HAP-1 (cell line): ENCODE results near the gene AKR1D1.
"Not testable (repeated sequence)": the region's sequence is repeated elsewhere in the genome, so short reads cannot be mapped to it uniquely, and the experiment has no call there.

Experiments
- DNase-seq, 2 experiments: peaks; one replicate each; pipeline ENCODE4 v3.0.0-alpha.2; 2016 to 2020; ENCODE audit warnings: low spot score in 2 of 2
- H3K27me3 ChIP-seq: fragments of 250-450 bp; sonication (Bioruptor Pico); 2 replicates; pipeline ENCODE4 v1.5.1; 2020; ENCODE audit warnings: low read depth, mild to moderate bottlenecking, moderate library complexity
- H3K36me3 ChIP-seq: fragments of 250-450 bp; sonication (Bioruptor Pico); replicated peaks from 2 replicates; pipeline ENCODE4 v1.5.1; 2020; ENCODE audit warnings: mild to moderate bottlenecking
- H3K4me1 ChIP-seq: fragments of 250-450 bp; sonication (Bioruptor Pico); 2 replicates; pipeline ENCODE4 v1.5.1; 2020; ENCODE audit warnings: mild to moderate bottlenecking
- H3K4me3 ChIP-seq: fragments of 250-450 bp; sonication (Bioruptor Pico); 2 replicates; pipeline ENCODE4 v1.5.1; 2020; ENCODE audit warnings: mild to moderate bottlenecking, moderate library complexity
- H3K9me3 ChIP-seq: fragments of 250-450 bp; sonication (Bioruptor Pico); 2 replicates; pipeline ENCODE4 v1.5.1; 2020; ENCODE audit warnings: mild to moderate bottlenecking, moderate library complexity
- in situ Hi-C: fragments of 300-500 bp; cut with MboI; formaldehyde crosslinking; loops from 3 replicates; pipeline ENCODE4 v1.14.3; 2020; ENCODE audit warnings: low sequenced_read_pairs, inconsistent platforms, mixed read lengths

The AKR1D1 gene

GRCh38 chr7:138052696-138053095, 23.6 kb upstream of the AKR1D1 start:
- Histone ChIP-seq H3K4me1 (no peaks in the 10 kb centered on the region), H3K27me3 (no peaks in the 10 kb centered on the region), H3K36me3 (no peaks in the 10 kb centered on the region), H3K9me3 (no peaks in the 10 kb centered on the region), H3K4me3 (no peak overlapping the region)
- in situ Hi-C loops, result no loop called here
- DNase-seq, result no peak

- in situ Hi-C loops, H3K36me3 ChIP-seq, H3K4me3 ChIP-seq, H3K27me3 ChIP-seq, H3K9me3 ChIP-seq, H3K4me1 ChIP-seq, DNase-seq: not testable (repeated sequence)
These were observed 20.6 kb upstream of the AKR1D1 start for GRCh38 chr7:138055698-138056097.

GRCh38 chr7:138063400-138063799, 12.9 kb upstream of the AKR1D1 start:
- no peak for DNase-seq
- H3K4me3 ChIP-seq, result no peak overlapping the region
- H3K27me3 ChIP-seq, result no peaks in the 10 kb centered on the region
- in situ Hi-C loops, result no loop called here
- no peaks in the 10 kb centered on the region for H3K9me3 ChIP-seq
- H3K4me1 ChIP-seq, result no peaks in the 10 kb centered on the region
- no peaks in the 10 kb centered on the region for H3K36me3 ChIP-seq

GRCh38 chr7:138064856-138065357, 11.4 kb upstream of the AKR1D1 start:
- no peaks in the 10 kb centered on the region for H3K36me3 ChIP-seq
- no peaks in the 10 kb centered on the region for H3K27me3 ChIP-seq
- no peaks in the 10 kb centered on the region for H3K9me3 ChIP-seq
- H3K4me3 ChIP-seq, result no peak overlapping the region
- in situ Hi-C loops, result no loop called here
- H3K4me1 ChIP-seq, result no peaks in the 10 kb centered on the region
- DNase-seq, result no peak

GRCh38 chr7:138065827-138066226, 10.4 kb upstream of the AKR1D1 start:
- in situ Hi-C loops, result no loop called here
- H3K4me1 ChIP-seq, result no peaks in the 10 kb centered on the region
- H3K36me3 ChIP-seq, result no peaks in the 10 kb centered on the region
- H3K4me3 ChIP-seq, result no peak overlapping the region
- H3K9me3 ChIP-seq, result no peaks in the 10 kb centered on the region
- no peak for DNase-seq
- no peaks in the 10 kb centered on the region for H3K27me3 ChIP-seq

- Histone ChIP-seq H3K9me3 (no peaks in the 10 kb centered on the region), H3K4me3 (no peak overlapping the region), H3K4me1 (no peaks in the 10 kb centered on the region; the same call in 1 of the 2 replicates), H3K36me3 (no peaks in the 10 kb centered on the region), H3K27me3 (no peaks in the 10 kb centered on the region)
- in situ Hi-C loops, result no loop called here
- DNase-seq, result no peak
These were observed 9.3 kb upstream of the AKR1D1 start for GRCh38 chr7:138066954-138067394.

- Histone ChIP-seq H3K36me3 (no peaks in the 10 kb centered on the region), H3K4me1 (peaks cover 8% of the 10 kb centered on the region), H3K4me3 (no peak overlapping the region), H3K9me3 (no peaks in the 10 kb centered on the region), H3K27me3 (no peaks in the 10 kb centered on the region)
- no peak for DNase-seq
- in situ Hi-C loops, result no loop called here
These were observed 8.5 kb upstream of the AKR1D1 start for GRCh38 chr7:138067774-138068173.

GRCh38 chr7:138070908-138071307, 5.4 kb upstream of the AKR1D1 start:
- in situ Hi-C loops, result no loop called here
- Histone ChIP-seq H3K4me3 (no peak overlapping the region), H3K4me1 (peaks cover 11% of the 10 kb centered on the region), H3K36me3 (no peaks in the 10 kb centered on the region), H3K9me3 (peaks cover 13% of the 10 kb centered on the region), H3K27me3 (no peaks in the 10 kb centered on the region)
- no peak for DNase-seq

- H3K4me3 ChIP-seq, result no peak overlapping the region
- DNase-seq, result peak; percentile 71 to 90
- H3K27me3 ChIP-seq, result no peaks in the 10 kb centered on the region
- peaks cover 13% of the 10 kb centered on the region for H3K9me3 ChIP-seq
- H3K36me3 ChIP-seq, result no peaks in the 10 kb centered on the region
- H3K4me1 ChIP-seq, result peaks cover 11% of the 10 kb centered on the region
- in situ Hi-C loops, result no loop called here
These were observed 3.5 kb upstream of the AKR1D1 start for GRCh38 chr7:138072726-138073125.

GRCh38 chr7:138074121-138074520, 2.1 kb upstream of the AKR1D1 start:
- H3K27me3 ChIP-seq, result no peaks in the 10 kb centered on the region
- no peaks in the 10 kb centered on the region for H3K36me3 ChIP-seq
- peaks cover 11% of the 10 kb centered on the region for H3K4me1 ChIP-seq
- in situ Hi-C loops, result no loop called here
- DNase-seq, result no peak
- H3K9me3 ChIP-seq, result peaks cover 13% of the 10 kb centered on the region
- no peak overlapping the region for H3K4me3 ChIP-seq

GRCh38 chr7:138074540-138074939, 1.7 kb upstream of the AKR1D1 start:
- Histone ChIP-seq H3K4me3 (no peak overlapping the region), H3K27me3 (no peaks in the 10 kb centered on the region), H3K36me3 (no peaks in the 10 kb centered on the region), H3K9me3 (peaks cover 13% of the 10 kb centered on the region), H3K4me1 (peaks cover 11% of the 10 kb centered on the region)
- peak in 1 of 2 experiments; percentile 40 for DNase-seq
- in situ Hi-C loops, result no loop called here

GRCh38 chr7:138075350-138075749, 909 bp upstream of the AKR1D1 start:
- in situ Hi-C loops, result no loop called here
- H3K27me3 ChIP-seq, result no peaks in the 10 kb centered on the region
- H3K4me3 ChIP-seq, result no peak overlapping the region
- no peak for DNase-seq
- H3K9me3 ChIP-seq, result peaks cover 13% of the 10 kb centered on the region
- H3K4me1 ChIP-seq, result peaks cover 11% of the 10 kb centered on the region
- no peaks in the 10 kb centered on the region for H3K36me3 ChIP-seq

- H3K36me3 ChIP-seq, result not testable (repeated sequence)
These were observed 473 bp upstream of the AKR1D1 start for GRCh38 chr7:138075786-138076185.

GRCh38 chr7:138077809-138078208, 1.6 kb downstream of the AKR1D1 start:
- Histone ChIP-seq H3K27me3 (no peaks in the 10 kb centered on the region), H3K9me3 (peaks cover 13% of the 10 kb centered on the region), H3K36me3 (no peaks in the 10 kb centered on the region), H3K4me3 (no peak overlapping the region), H3K4me1 (peaks cover 2% of the 10 kb centered on the region)
- no peak for DNase-seq
- in situ Hi-C loops, result no loop called here

More at GRCh38 chr7:138075786-138076185, 473 bp upstream of the AKR1D1 start:
- Histone ChIP-seq H3K9me3 (peaks cover 13% of the 10 kb centered on the region), H3K4me1 (peaks cover 11% of the 10 kb centered on the region)
- H3K4me3 ChIP-seq, DNase-seq, H3K27me3 ChIP-seq, in situ Hi-C loops: not testable (repeated sequence)

GRCh38 chr7:138079137-138079536, 2.9 kb downstream of the AKR1D1 start:
- no peaks in the 10 kb centered on the region for H3K36me3 ChIP-seq
- in situ Hi-C loops, result no loop called here
- DNase-seq, result no peak
- peaks cover 8% of the 10 kb centered on the region for H3K9me3 ChIP-seq
- no peak overlapping the region for H3K4me3 ChIP-seq
- H3K4me1 ChIP-seq, result no peaks in the 10 kb centered on the region; the same call in 1 of the 2 replicates
- H3K27me3 ChIP-seq, result no peaks in the 10 kb centered on the region
